SU-DHL-6 (cell line): ENCODE measurements around the gene PPP1R27.

Experiments
- H2AFZ ChIP-seq: fragments of 200-600 bp; sonication (generic); 2 replicates; pipeline ENCODE4 v1.6.1; 2014; ENCODE audit warnings: low read depth, mild to moderate bottlenecking, moderate library complexity, mixed read lengths, antibody characterized with exemption, low read length; ENCODE audit not compliant: severe bottlenecking
- H3F3A ChIP-seq: fragments of 200-600 bp; shearing (Covaris generic); 2 replicates; pipeline ENCODE4 v1.6.0; 2016; ENCODE audit warnings: antibody characterized with exemption, mild to moderate bottlenecking; ENCODE audit not compliant: insufficient read depth
- H3K27ac ChIP-seq: fragments of 200-600 bp; sonication (generic); 2 replicates; pipeline ENCODE4 v1.5.1; 2016; ENCODE audit warnings: low read depth, mild to moderate bottlenecking, low read length, moderate library complexity, mixed read lengths
- H3K27me3 ChIP-seq: fragments of 200-600 bp; sonication (generic), shearing (Covaris generic); 2 replicates; pipeline ENCODE4 v1.6.0; 2014; ENCODE audit warnings: mild to moderate bottlenecking, low read length
- H3K36me3 ChIP-seq: fragments of 200-600 bp; sonication (generic); 2 replicates; pipeline ENCODE4 v1.6.1; 2014; ENCODE audit warnings: mild to moderate bottlenecking, low read length, mixed read lengths
- H3K4me2 ChIP-seq: fragments of 300-600, 200-600 bp; shearing (Covaris generic), sonication (generic); 2 replicates; pipeline ENCODE4 v1.6.0; 2014; ENCODE audit warnings: low read length, low read depth, mild to moderate bottlenecking; ENCODE audit not compliant: poor library complexity, severe bottlenecking
- H3K4me3 ChIP-seq: fragments of 200-600 bp; sonication (generic); 2 replicates; pipeline ENCODE4 v1.5.1; 2014; ENCODE audit warnings: antibody characterized with exemption, low read length, mild to moderate bottlenecking, mixed read lengths; ENCODE audit not compliant: insufficient read depth, poor library complexity, severe bottlenecking
- H3K79me2 ChIP-seq: fragments of 200-600 bp; sonication (generic); 2 replicates; pipeline ENCODE4 v1.6.1; 2014; ENCODE audit warnings: mild to moderate bottlenecking, low read length, moderate library complexity; ENCODE audit not compliant: insufficient read depth
- H3K9ac ChIP-seq: fragments of 200-600 bp; sonication (generic); 2 replicates; pipeline ENCODE4 v1.7.0; 2014; ENCODE audit warnings: mild to moderate bottlenecking, low read length
- H3K9me2 ChIP-seq: fragments of 200-600 bp; sonication (generic); replicated peaks from 2 replicates; pipeline ENCODE4 v1.6.1; 2014; ENCODE audit warnings: low read length; ENCODE audit not compliant: insufficient read depth
- H3K9me3 ChIP-seq: fragments of 200-600 bp; sonication (generic); 2 replicates; pipeline ENCODE4 v1.6.1; 2014; ENCODE audit warnings: low read length, mixed read lengths; ENCODE audit not compliant: insufficient read depth
- H4K20me1 ChIP-seq: fragments of 200-600 bp; sonication (generic); 2 replicates; pipeline ENCODE4 v1.6.1; 2014; ENCODE audit warnings: low read depth, mild to moderate bottlenecking, antibody characterized with exemption, low read length, moderate library complexity, mixed read lengths
- EZH2phosphoT487 ChIP-seq: fragments of 200-600 bp; sonication (generic), shearing (Covaris generic); conservative IDR thresholded peaks from 2 replicates; pipeline ENCODE4 v1.6.1; 2018; ENCODE audit warnings: mild to moderate bottlenecking, antibody characterized with exemption, low read length, moderate library complexity, mixed read lengths
- TF ChIP-seq, protein P1 (sequence below): fragments of 200-600 bp; sonication (generic); IDR thresholded peaks from one replicate; pipeline ENCODE4 v1.5.1; 2017; ENCODE audit warnings: antibody characterized with exemption, mild to moderate bottlenecking, low read length, moderate library complexity; ENCODE audit not compliant: insufficient read depth, poor library complexity, severe bottlenecking

PPP1R27 gene, protein sequence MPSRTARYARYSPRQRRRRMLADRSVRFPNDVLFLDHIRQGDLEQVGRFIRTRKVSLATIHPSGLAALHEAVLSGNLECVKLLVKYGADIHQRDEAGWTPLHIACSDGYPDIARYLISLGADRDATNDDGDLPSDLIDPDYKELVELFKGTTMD

GRCh38 chr17:81834831-81835267 lies at the start of gene PPP1R27:
Gene PPP1R27 (minus strand): TSS chr17:81835050. CDS start chr17:81834953, 97 bp downstream.
- no peak within 1 kb of the TSS for H2AFZ ChIP-seq
- no peaks in the 10 kb centered on the region for H3K79me2 ChIP-seq
- no peaks in the 10 kb centered on the region for H3F3A ChIP-seq
- H3K9me3 ChIP-seq, result no peaks in the 10 kb centered on the region
- H3K4me2 ChIP-seq, result peak within 1 kb of the TSS; percentile 90
- no peaks in the 10 kb centered on the region for H3K36me3 ChIP-seq
- H3K27ac ChIP-seq, result no peak within 1 kb of the TSS
- H3K4me3 ChIP-seq, result peak within 1 kb of the TSS; percentile 82
- H3K9ac ChIP-seq, result peak within 1 kb of the TSS; percentile 84
- H3K27me3 ChIP-seq, result no peaks in the 10 kb centered on the region
- no peaks in the 10 kb centered on the region for H4K20me1 ChIP-seq
- no peak for TF ChIP-seq EZH2phosphoT487
- TF ChIP-seq, protein P1, sequence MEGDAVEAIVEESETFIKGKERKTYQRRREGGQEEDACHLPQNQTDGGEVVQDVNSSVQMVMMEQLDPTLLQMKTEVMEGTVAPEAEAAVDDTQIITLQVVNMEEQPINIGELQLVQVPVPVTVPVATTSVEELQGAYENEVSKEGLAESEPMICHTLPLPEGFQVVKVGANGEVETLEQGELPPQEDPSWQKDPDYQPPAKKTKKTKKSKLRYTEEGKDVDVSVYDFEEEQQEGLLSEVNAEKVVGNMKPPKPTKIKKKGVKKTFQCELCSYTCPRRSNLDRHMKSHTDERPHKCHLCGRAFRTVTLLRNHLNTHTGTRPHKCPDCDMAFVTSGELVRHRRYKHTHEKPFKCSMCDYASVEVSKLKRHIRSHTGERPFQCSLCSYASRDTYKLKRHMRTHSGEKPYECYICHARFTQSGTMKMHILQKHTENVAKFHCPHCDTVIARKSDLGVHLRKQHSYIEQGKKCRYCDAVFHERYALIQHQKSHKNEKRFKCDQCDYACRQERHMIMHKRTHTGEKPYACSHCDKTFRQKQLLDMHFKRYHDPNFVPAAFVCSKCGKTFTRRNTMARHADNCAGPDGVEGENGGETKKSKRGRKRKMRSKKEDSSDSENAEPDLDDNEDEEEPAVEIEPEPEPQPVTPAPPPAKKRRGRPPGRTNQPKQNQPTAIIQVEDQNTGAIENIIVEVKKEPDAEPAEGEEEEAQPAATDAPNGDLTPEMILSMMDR, result no peak
- H3K9me2 ChIP-seq, result no peaks in the 10 kb centered on the region

DNA sequence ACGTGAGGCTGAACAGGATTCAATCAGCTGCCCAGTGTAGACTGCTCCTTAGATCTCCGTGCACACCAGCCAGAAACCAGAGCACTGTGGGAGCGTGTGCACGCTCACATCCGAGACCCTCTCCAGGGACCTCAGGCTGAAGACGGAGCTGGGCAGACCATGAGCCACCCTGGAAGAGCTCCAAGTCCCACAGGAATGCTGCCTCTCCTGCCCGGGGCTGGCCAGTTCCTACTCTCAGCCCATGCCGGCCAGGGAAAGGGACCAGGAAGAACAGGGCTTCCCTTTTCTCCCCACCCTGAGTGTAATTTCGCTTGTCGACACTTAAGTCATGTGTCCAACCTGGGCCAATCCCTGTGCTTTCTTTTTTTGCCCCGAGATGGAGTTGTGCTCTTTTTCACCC lies 49.7 kb upstream of the PPP1R27 start:
- no peak for TF ChIP-seq EZH2phosphoT487
- TF ChIP-seq, protein P1, result no peak
- Histone ChIP-seq H3K27me3 (no peaks in the 10 kb centered on the region), H3K9me3 (no peaks in the 10 kb centered on the region), H3K27ac (no peak overlapping the region), H3K79me2 (peaks cover 51% of the 10 kb centered on the region), H2AFZ (no peak overlapping the region), H3K4me2 (no peak overlapping the region), H3K9me2 (no peaks in the 10 kb centered on the region), H3K36me3 (peaks cover 31% of the 10 kb centered on the region; the same call in 1 of the 2 replicates), H3F3A (no peaks in the 10 kb centered on the region), H4K20me1 (peaks cover 4% of the 10 kb centered on the region; the same call in 1 of the 2 replicates), H3K9ac (no peak overlapping the region), H3K4me3 (no peak overlapping the region)

DNA sequence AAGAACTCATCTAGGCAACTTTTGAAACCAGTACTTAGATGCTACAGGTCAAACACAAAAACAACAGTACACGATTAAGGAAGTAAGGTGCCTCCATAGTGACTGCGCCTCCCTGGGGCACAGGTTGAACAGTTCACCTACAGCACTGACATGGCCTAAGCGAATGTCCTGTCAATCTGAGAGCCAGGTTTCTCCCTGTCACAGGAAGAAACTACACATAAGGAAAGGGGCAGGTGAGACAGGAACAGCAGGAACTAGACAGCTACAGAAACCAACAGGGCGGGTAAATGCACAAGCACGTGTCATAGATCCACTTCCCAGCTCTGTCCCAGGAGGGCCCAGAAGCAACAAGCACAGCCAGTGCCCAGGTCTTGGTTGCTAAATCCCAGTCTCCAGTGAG lies 44.3 kb upstream of the PPP1R27 start:
- Histone ChIP-seq H3K9ac (no peak overlapping the region), H3K36me3 (peaks cover 22% of the 10 kb centered on the region), H3K79me2 (0 out of 2 replicates have a peak, but pooled peaks cover 9% of the 10 kb centered on the region), H3K27me3 (no peaks in the 10 kb centered on the region), H2AFZ (no peak overlapping the region), H3K9me2 (no peaks in the 10 kb centered on the region), H3K27ac (no peak overlapping the region), H4K20me1 (no peaks in the 10 kb centered on the region), H3K9me3 (no peaks in the 10 kb centered on the region), H3K4me2 (no peak overlapping the region), H3K4me3 (no peak overlapping the region), H3F3A (peaks cover 28% of the 10 kb centered on the region)
- TF ChIP-seq, protein P1, result no peak
- no peak for TF ChIP-seq EZH2phosphoT487
